K562 (cell line): Measurements from ENCODE around the gene SRRT. TPM values are rescaled to one million over a fixed set of nuclear protein-coding genes. Genes with fewer than 3 reads are reported as not detected.

Experiments used
- CREB1 ChIP-seq, 2 experiments: sonication (generic) in 1 of 2; formaldehyde crosslinking in 1 of 2; IDR thresholded peaks; 2 replicates each; pipeline versions ENCODE4 v1.6.1 to v1.8.0; 2012 to 2022; ENCODE audit warnings: inconsistent platforms in 1 of 2, mild to moderate bottlenecking in 1 of 2, missing genetic modification reagents in 1 of 2, moderate library complexity in 1 of 2
- EHMT2 ChIP-seq: fragments of 450-650 bp; IDR thresholded peaks from 2 replicates; pipeline ENCODE4 v1.6.1; 2018; ENCODE audit warnings: antibody characterized with exemption
- HDAC6 ChIP-seq: IDR thresholded peaks from 2 replicates; pipeline ENCODE4 v1.6.1; 2012; ENCODE audit warnings: low read depth, mild to moderate bottlenecking, control low read depth, inconsistent platforms, low read length, moderate library complexity
- MAFF ChIP-seq: IDR thresholded peaks from 2 replicates; pipeline ENCODE4 v1.6.1; 2012; ENCODE audit warnings: low read length, improper control_type of control experiment
- MTA2 ChIP-seq: fragments of 450-650 bp; IDR thresholded peaks from 2 replicates; pipeline ENCODE4 v1.6.1; 2016; ENCODE audit warnings: low read depth
- MYNN ChIP-seq, 2 experiments: sonication (generic); formaldehyde crosslinking in 1 of 2; IDR thresholded peaks; 2 replicates each; pipeline versions ENCODE4 v1.5.0 to v1.6.1; 2016 to 2020; ENCODE audit warnings: antibody characterized with exemption in 1 of 2, missing genetic modification reagents in 1 of 2
- PBX2 ChIP-seq, 2 experiments: IDR thresholded peaks in 1 of 2; conservative IDR thresholded peaks in 1 of 2; 2 replicates each; pipeline ENCODE4 v1.6.1; 2016; ENCODE audit warnings: low read depth in 2 of 2, mild to moderate bottlenecking in 1 of 2, missing compliant biosample characterization in 1 of 2, missing genetic modification characterization in 1 of 2, moderate library complexity in 1 of 2
- PRDM10 ChIP-seq: fragments of 450-650 bp; IDR thresholded peaks from 2 replicates; pipeline ENCODE4 v1.6.1; 2018; ENCODE audit not compliant: partially characterized antibody
- RFX7 ChIP-seq: fragments of 250-450 bp; sonication (Bioruptor Pico); IDR thresholded peaks from 2 replicates; pipeline ENCODE4 v1.5.1; 2021; ENCODE audit warnings: mild to moderate bottlenecking
- THAP12 ChIP-seq: fragments of 250-450 bp; sonication (Bioruptor Pico); IDR thresholded peaks from 2 replicates; pipeline ENCODE4 v1.9.0; 2021; ENCODE audit warnings: mild to moderate bottlenecking, inconsistent platforms
- ZBTB49 ChIP-seq: sonication (generic); formaldehyde crosslinking; IDR thresholded peaks from 2 replicates; pipeline ENCODE4 v1.8.0; 2022; ENCODE audit warnings: missing genetic modification reagents, mild to moderate bottlenecking, borderline replicate concordance
- ZNF133 ChIP-seq: fragments of 250-450 bp; sonication (Bioruptor Pico); IDR thresholded peaks from 2 replicates; pipeline ENCODE4 v1.4.0; 2020; ENCODE audit warnings: mild to moderate bottlenecking
- ZNF511 ChIP-seq: sonication (generic); formaldehyde crosslinking; IDR thresholded peaks from 2 replicates; pipeline ENCODE4 v1.8.0; 2022; ENCODE audit warnings: mild to moderate bottlenecking, missing genetic modification reagents
- ZNF644 ChIP-seq: fragments of 200-800 bp; sonication (Bioruptor generic); IDR thresholded peaks from 2 replicates; pipeline ENCODE4 v1.6.1; 2016; ENCODE audit warnings: low read depth, missing genetic modification characterization, missing compliant biosample characterization
- polyA plus RNA-seq, 8 experiments: library from polyadenylated mRNA; depleted of rRNA in 4 of 8; stranded (reverse) in 5 of 8; unstranded in 3 of 8; fragments of >200 nt; fragmentation: Nextera tagmentation in 2 of 8; fragmentation: Illumina TruSeq in 1 of 8; extraction: Ambion mirVana in 2 of 8; extraction: Trizol in 1 of 8; gene quantifications; 2 replicates each; pipeline versions ENCODE4 v1.2.1 to v1.2.3, GENCODE V29; 2011 to 2014; ENCODE audit warnings: inconsistent platforms in 1 of 8, missing spikeins in 1 of 8
- total RNA-seq, 7 experiments: library from RNA; depleted of rRNA in 6 of 7; stranded (reverse); fragments of >200 nt in 6 of 7; fragmentation: Illumina TruSeq in 2 of 7; extraction: Trizol in 2 of 7; gene quantifications; 2 replicates each; pipeline versions ENCODE4 v1.2.1 to v1.2.3, GENCODE V29; 2011 to 2021; ENCODE audit warnings: low replicate concordance in 1 of 7

Gene SRRT
- total and polyA plus RNA-seq, 9 of the 15 experiments (the other 6 are each of a cell fraction or from before 2014, with no cell fraction given), result 10.3 to 263 (median 84.4) TPM

- TF ChIP-seq PBX2 (CRISPR knock-in tag; IDR thresholded peaks at IDR 0.05; ENCODE audit: low read depth) (no peak), PBX2 (tag; conservative IDR thresholded peaks at IDR 0.05; ENCODE audit: low read depth) (no peak), CREB1 (IDR thresholded peaks at IDR 0.05) (peak; percentile 80), CREB1 (CRISPR knock-in tag; IDR thresholded peaks at IDR 0.05) (peak; percentile 91), MYNN (IDR thresholded peaks at IDR 0.05) (no peak), MYNN (CRISPR knock-in tag; IDR thresholded peaks at IDR 0.05) (no peak), ZBTB49 (CRISPR knock-in tag) (no peak), THAP12 (CRISPR knock-in tag) (0 out of 2 replicates have a peak, but pooled peaks have one; percentile 36), ZNF511 (CRISPR knock-in tag) (peak; percentile 63), MAFF (no peak), EHMT2 (no peak), RFX7 (CRISPR knock-in tag) (no peak), MTA2 (no peak), HDAC6 (no peak), PRDM10 (peak; percentile 80), ZNF644 (no peak), ZNF133 (CRISPR knock-in tag) (no peak)
Measured at GRCh38 chr7:100867040-100867775, 7.7 kb upstream of the SRRT start, which contains the start of gene TRIP6 (continued).
